GM12878 (cell line): ENCODE measurements around the gene CACYBP.

ENCODE experiments used
- EP300 ChIP-seq, 2 experiments: fragments of 150-350 bp in 1 of 2; IDR thresholded peaks; 2 replicates each; pipeline ENCODE4 v1.6.1; 2011 to 2012; ENCODE audit warnings: low read depth in 2 of 2, low read length in 2 of 2, borderline replicate concordance in 1 of 2, improper control_type of control experiment in 1 of 2, inconsistent platforms in 1 of 2; ENCODE audit not compliant: control insufficient read depth in 1 of 2
- IRF3 ChIP-seq: fragments of 450-650 bp; IDR thresholded peaks from 2 replicates; pipeline ENCODE4 v1.6.1; 2014; ENCODE audit warnings: mild to moderate bottlenecking
- POLR2A ChIP-seq: IDR thresholded peaks from 2 replicates; pipeline ENCODE4 v1.6.1; 2011; ENCODE audit warnings: low read depth, mild to moderate bottlenecking, low read length
- POLR2AphosphoS5 ChIP-seq: IDR thresholded peaks from 2 replicates; pipeline ENCODE4 v1.6.1; 2011; ENCODE audit warnings: mild to moderate bottlenecking, low read length, inconsistent platforms
- RCOR1 ChIP-seq: conservative IDR thresholded peaks from 2 replicates; pipeline ENCODE4 v1.6.1; 2012; ENCODE audit warnings: low read depth, low read length, improper control_type of control experiment
- RFX5 ChIP-seq: IDR thresholded peaks from 2 replicates; pipeline ENCODE4 v1.6.1; 2011; ENCODE audit warnings: low read depth, low read length, improper control_type of control experiment
- USF2 ChIP-seq: IDR thresholded peaks from 2 replicates; pipeline ENCODE4 v1.6.1; 2011; ENCODE audit warnings: low read depth, low read length, improper control_type of control experiment, borderline replicate concordance
- TF ChIP-seq, protein P1 (sequence below): IDR thresholded peaks from 2 replicates; pipeline ENCODE4 v1.6.1; 2012; ENCODE audit warnings: mild to moderate bottlenecking, low read depth, low read length
- TF ChIP-seq, protein P2 (sequence below), 3 experiments: IDR thresholded peaks in 2 of 3; conservative IDR thresholded peaks in 1 of 3; 2 replicates each; pipeline ENCODE4 v1.5.1; 2011; ENCODE audit warnings: low read depth in 3 of 3, low read length in 3 of 3, mild to moderate bottlenecking in 3 of 3, control low read depth in 2 of 3, moderate library complexity in 2 of 3, inconsistent platforms in 1 of 3, mixed read lengths in 1 of 3; ENCODE audit not compliant: control insufficient read depth in 2 of 3, insufficient read depth in 1 of 3; ENCODE audit errors: extremely low read depth in 1 of 3

DNA sequence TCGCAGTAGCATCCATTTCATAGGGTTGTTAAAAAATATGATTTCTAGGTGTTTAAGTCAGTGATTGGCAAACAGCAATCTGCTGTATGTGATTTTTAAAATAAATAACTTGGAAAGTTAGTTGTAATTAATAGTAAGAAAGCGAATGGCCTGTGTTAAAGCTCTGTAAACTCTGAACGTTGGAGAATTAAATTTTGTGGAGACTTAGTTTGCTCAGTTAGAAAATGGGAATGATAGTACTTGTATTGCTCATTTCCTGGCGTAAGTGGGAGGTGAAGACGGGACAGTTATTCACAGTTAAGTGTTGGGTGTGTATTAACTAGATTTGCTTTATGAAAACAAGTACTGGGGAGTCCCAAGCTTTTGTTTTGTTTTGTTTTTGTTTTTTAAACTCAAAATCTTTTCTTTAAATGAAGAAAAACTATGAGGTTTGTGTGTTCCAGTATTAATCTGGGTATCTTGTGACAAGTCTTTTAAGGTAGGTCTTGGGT lies 995 bp downstream of the CACYBP start:
- TF ChIP-seq EP300 (IDR thresholded peaks at IDR 0.05; ENCODE audit: borderline replicate concordance in 1 of 2, control insufficient read depth in 1 of 2, low read depth in 2 of 2, low read length in 2 of 2): no peak
- no peak for TF ChIP-seq POLR2A
- TF ChIP-seq, protein P1, sequence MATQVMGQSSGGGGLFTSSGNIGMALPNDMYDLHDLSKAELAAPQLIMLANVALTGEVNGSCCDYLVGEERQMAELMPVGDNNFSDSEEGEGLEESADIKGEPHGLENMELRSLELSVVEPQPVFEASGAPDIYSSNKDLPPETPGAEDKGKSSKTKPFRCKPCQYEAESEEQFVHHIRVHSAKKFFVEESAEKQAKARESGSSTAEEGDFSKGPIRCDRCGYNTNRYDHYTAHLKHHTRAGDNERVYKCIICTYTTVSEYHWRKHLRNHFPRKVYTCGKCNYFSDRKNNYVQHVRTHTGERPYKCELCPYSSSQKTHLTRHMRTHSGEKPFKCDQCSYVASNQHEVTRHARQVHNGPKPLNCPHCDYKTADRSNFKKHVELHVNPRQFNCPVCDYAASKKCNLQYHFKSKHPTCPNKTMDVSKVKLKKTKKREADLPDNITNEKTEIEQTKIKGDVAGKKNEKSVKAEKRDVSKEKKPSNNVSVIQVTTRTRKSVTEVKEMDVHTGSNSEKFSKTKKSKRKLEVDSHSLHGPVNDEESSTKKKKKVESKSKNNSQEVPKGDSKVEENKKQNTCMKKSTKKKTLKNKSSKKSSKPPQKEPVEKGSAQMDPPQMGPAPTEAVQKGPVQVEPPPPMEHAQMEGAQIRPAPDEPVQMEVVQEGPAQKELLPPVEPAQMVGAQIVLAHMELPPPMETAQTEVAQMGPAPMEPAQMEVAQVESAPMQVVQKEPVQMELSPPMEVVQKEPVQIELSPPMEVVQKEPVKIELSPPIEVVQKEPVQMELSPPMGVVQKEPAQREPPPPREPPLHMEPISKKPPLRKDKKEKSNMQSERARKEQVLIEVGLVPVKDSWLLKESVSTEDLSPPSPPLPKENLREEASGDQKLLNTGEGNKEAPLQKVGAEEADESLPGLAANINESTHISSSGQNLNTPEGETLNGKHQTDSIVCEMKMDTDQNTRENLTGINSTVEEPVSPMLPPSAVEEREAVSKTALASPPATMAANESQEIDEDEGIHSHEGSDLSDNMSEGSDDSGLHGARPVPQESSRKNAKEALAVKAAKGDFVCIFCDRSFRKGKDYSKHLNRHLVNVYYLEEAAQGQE: no peak
- no peak for TF ChIP-seq IRF3
- no peak for TF ChIP-seq RFX5
- no peak for TF ChIP-seq RCOR1
- TF ChIP-seq, protein P2, sequence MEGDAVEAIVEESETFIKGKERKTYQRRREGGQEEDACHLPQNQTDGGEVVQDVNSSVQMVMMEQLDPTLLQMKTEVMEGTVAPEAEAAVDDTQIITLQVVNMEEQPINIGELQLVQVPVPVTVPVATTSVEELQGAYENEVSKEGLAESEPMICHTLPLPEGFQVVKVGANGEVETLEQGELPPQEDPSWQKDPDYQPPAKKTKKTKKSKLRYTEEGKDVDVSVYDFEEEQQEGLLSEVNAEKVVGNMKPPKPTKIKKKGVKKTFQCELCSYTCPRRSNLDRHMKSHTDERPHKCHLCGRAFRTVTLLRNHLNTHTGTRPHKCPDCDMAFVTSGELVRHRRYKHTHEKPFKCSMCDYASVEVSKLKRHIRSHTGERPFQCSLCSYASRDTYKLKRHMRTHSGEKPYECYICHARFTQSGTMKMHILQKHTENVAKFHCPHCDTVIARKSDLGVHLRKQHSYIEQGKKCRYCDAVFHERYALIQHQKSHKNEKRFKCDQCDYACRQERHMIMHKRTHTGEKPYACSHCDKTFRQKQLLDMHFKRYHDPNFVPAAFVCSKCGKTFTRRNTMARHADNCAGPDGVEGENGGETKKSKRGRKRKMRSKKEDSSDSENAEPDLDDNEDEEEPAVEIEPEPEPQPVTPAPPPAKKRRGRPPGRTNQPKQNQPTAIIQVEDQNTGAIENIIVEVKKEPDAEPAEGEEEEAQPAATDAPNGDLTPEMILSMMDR (IDR thresholded peaks at IDR 0.05 in 2 of 3, conservative IDR thresholded peaks at IDR 0.05 in 1 of 3; ENCODE audit: control insufficient read depth in 2 of 3, extremely low read depth in 1 of 3, insufficient read depth in 1 of 3, low read depth in 3 of 3, low read length in 3 of 3): no peak
- TF ChIP-seq POLR2AphosphoS5: no peak
- no peak for TF ChIP-seq USF2
